Kidney (tissue), 14 donors: ENCODE data around the gene GPR87. TPM values are rescaled to one million over a fixed set of nuclear protein-coding genes. Genes with fewer than 3 reads are reported as not detected.

ENCODE experiments used
- DNase-seq, 5 donors: peaks; one replicate each; pipeline ENCODE4 v3.0.0-alpha.2; 2013 to 2020
- FAIRE-seq: peaks from 2 replicates; lab custom pipeline; 2012; peaks lifted over from hg19 to GRCh38; lab: Jason Lieb, UNC
- H3K27ac ChIP-seq, 2 donors: one replicate each; pipeline ENCODE4 v1.7.0; 2013; ENCODE audit warnings: low read depth in 2 of 2, low read length in 2 of 2, inconsistent platforms in 1 of 2
- H3K27me3 ChIP-seq: one replicate; pipeline ENCODE4 v1.7.1; 2013; ENCODE audit warnings: low read length, inconsistent platforms; ENCODE audit not compliant: control insufficient read depth, insufficient read depth
- H3K36me3 ChIP-seq, 3 donors: one replicate each; pipeline versions ENCODE4 v1.7.0 to v1.7.1; 2013; ENCODE audit warnings: low read length in 3 of 3, control low read depth in 1 of 3, inconsistent platforms in 1 of 3; ENCODE audit not compliant: insufficient read depth in 3 of 3, control insufficient read depth in 2 of 3
- H3K4me1 ChIP-seq, 3 donors: one replicate each; pipeline versions ENCODE4 v1.7.0 to v1.7.1; 2013; ENCODE audit warnings: low read length in 3 of 3, inconsistent platforms in 1 of 3, low read depth in 1 of 3; ENCODE audit not compliant: control insufficient read depth in 2 of 3, insufficient read depth in 2 of 3
- H3K4me3 ChIP-seq, 3 donors: one replicate each; pipeline versions ENCODE4 v1.7.0 to v1.8.1; 2013; ENCODE audit warnings: low read length in 3 of 3, control low read depth in 1 of 3, inconsistent platforms in 1 of 3
- H3K9ac ChIP-seq, 3 donors: one replicate each; pipeline versions ENCODE4 v1.7.0 to v1.7.1; 2013; ENCODE audit warnings: low read length in 3 of 3, control low read depth in 1 of 3, inconsistent platforms in 1 of 3
- H3K9me3 ChIP-seq, 3 donors: one replicate each; pipeline versions ENCODE4 v1.7.0 to v1.7.1; 2013; ENCODE audit warnings: low read length in 3 of 3, control low read depth in 1 of 3, inconsistent platforms in 1 of 3; ENCODE audit not compliant: control insufficient read depth in 2 of 3, insufficient read depth in 1 of 3
- CTCF ChIP-seq: IDR thresholded peaks from 3 replicates; pipeline ENCODE4 v1.5.1; 2012; ENCODE audit warnings: mild to moderate bottlenecking, moderate library complexity, borderline replicate concordance; ENCODE audit not compliant: insufficient read depth; ENCODE audit errors: extremely low read depth
- intact Hi-C: fragments of 100-400 bp; cut with DNase I; formaldehyde crosslinking; loops from one replicate; pipeline ENCODE4 v1.11.1; 2022
- polyA plus RNA-seq: library from polyadenylated mRNA; stranded (reverse); fragments of 350-450 nt; fragmentation: Illumina TruSeq; extraction: RNeasy Lipid Tissue Mini Kit (QIAGEN cat#74804); gene quantifications from one replicate; pipeline ENCODE4 v1.2.3, GENCODE V29; 2014; ENCODE audit warnings: low read depth, low replicate concordance; ENCODE audit not compliant: insufficient read depth
- total RNA-seq: library from RNA; stranded (reverse); fragmentation: NEBNext Ultra II Directional; extraction: Animal tissue kit (Norgen Biotek cat#: 25700); gene quantifications from one replicate; pipeline ENCODE4 v1.2.1, GENCODE V29; 2021
- donor health status: control.
- donor health status: control.
- donor health status: control.
- donor health status: control.
- donor health status: control.
- donor health status: DM: yes; HTN: yes; CAD: no.
- donor health status: Normal renal cell carcinoma (clear cell type).

The GPR87 gene
- total and polyA plus RNA-seq, 2 donors from 2014 or later: 0.72 TPM; not detected in 1

- no peaks in the 10 kb centered on the region for H3K9me3 ChIP-seq
- no peak overlapping the region for H3K9ac ChIP-seq
- no peaks in the 10 kb centered on the region for H3K27me3 ChIP-seq
- FAIRE-seq: no peak
- no peak for DNase-seq
- no peak overlapping the region for H3K4me3 ChIP-seq
- no peak overlapping the region for H3K27ac ChIP-seq
- H3K36me3 ChIP-seq: no peaks in the 10 kb centered on the region
- no peak for TF ChIP-seq CTCF
- H3K4me1 ChIP-seq: peaks cover 0 to 2% (median 0%) of the 10 kb centered on the region in 3 donors
- intact Hi-C loops: no loop called here
Observed at GRCh38 chr3:151305775-151306151, 10.9 kb downstream of the GPR87 start.

- Histone ChIP-seq H3K27ac (peak overlapping the region in 1 of 2 donors; percentile 3), H3K4me1 (peaks cover 0 to 2% (median 0%) of the 10 kb centered on the region in 3 donors), H3K9ac (no peak overlapping the region), H3K27me3 (no peaks in the 10 kb centered on the region), H3K4me3 (no peak overlapping the region), H3K36me3 (no peaks in the 10 kb centered on the region), H3K9me3 (no peaks in the 10 kb centered on the region)
- DNase-seq (peak; percentile 26 to 72 (median 34)), FAIRE-seq (no peak)
- intact Hi-C loops: no loop called here
- no peak for TF ChIP-seq CTCF
Observed at GRCh38 chr3:151305060-151305774, 11.4 kb downstream of the GPR87 start.

- Histone ChIP-seq H3K4me3 (no peak overlapping the region), H3K4me1 (peaks cover 0 to 2% (median 0%) of the 10 kb centered on the region in 3 donors), H3K9ac (no peak overlapping the region), H3K27ac (no peak overlapping the region), H3K36me3 (no peaks in the 10 kb centered on the region), H3K27me3 (no peaks in the 10 kb centered on the region), H3K9me3 (no peaks in the 10 kb centered on the region)
- DNase-seq (no peak), FAIRE-seq (no peak)
- intact Hi-C loops: no loop called here
- no peak for TF ChIP-seq CTCF
Observed at GRCh38 chr3:151303751-151304150, 12.9 kb downstream of the GPR87 start.
